RPMI7951 (cell line): ENCODE measurements around the gene NFIA. TPM values are rescaled to one million over a fixed set of nuclear protein-coding genes. Genes with fewer than 3 reads are reported as not detected.

ENCODE experiments used
- DNase-seq: peaks from one replicate; pipeline ENCODE4 v3.0.0-alpha.2; 2012; ENCODE audit warnings: low read depth
- total RNA-seq: library from RNA; depleted of rRNA; stranded (reverse); fragments of >200 nt; shearing (Covaris generic); gene quantifications from 2 replicates; pipeline ENCODE4 v1.2.3, GENCODE V29; 2014

Gene NFIA
- total RNA-seq, 1 experiment from 2014 or later, result 3.0 TPM

DNA sequence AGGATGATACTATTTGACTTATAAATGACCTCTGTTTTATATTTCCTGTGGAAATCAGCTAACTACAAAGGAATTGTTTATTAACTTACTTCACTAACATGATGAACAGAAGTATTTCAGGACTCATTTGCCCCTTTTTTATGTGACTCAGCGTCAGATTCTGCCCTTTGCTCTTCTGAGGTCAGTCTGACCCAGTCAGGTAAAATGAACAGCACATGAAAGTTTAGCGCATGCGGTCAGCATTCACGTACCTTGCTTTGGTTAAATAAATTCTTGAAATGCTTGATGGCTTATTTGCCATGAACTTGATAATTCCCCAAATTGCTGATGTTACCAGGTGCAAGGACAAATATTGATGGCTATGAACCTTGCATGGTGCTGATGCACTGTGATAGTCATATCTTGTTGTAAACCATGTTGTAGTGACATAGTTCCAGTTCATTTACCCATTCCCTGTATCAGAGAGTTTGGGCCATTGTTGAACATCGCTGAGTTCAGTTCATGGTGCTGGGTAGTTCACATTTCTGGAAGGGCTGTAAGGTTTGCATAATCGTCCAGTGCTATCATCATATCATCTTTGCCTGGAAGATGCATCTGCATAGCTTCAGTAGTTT is 133.4 kb downstream of the NFIA start:
- DNase-seq, result no peak

DNA sequence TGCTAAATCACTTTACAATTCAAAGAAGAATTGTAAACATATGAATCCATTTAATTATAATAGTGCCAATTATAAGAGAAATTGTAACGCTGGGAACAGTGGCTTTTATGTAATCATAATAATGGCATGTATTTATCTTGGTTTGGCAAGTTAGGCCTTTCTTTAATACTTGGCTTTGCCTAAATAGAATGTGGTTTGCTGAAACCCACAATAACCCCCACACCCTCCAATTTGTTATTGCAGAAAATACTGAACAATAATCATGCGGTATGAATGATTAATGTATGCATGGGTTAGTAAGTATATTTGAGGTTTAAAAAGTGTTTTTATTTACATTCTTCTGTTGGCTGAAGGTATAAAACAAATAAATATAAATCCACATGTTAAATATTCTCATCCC is 138.2 kb downstream of the NFIA start:
- no peak for DNase-seq

DNA sequence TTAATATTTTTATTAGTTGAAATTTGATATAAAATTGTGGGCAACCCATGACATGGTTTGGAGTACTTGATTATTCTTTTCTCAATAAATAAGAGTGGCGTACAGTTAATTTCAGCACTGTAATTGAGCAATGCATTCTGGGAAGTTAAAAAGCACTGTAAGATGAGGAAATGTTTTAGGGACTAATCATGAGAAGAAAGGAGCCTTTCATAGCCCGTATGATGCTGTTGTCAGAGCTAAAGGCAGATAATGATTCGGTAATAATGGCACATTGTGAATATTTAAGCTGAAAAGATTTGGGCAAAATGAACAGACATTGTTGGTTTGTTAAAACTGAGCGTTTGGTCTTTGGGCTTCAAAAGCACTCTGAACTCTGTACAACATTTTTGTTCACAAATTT is 139.3 kb downstream of the NFIA start:
- peak; percentile 16 for DNase-seq

- no peak for DNase-seq
Observed at GRCh38 chr1:61222240-61222639, 139.9 kb downstream of the NFIA start.

DNA sequence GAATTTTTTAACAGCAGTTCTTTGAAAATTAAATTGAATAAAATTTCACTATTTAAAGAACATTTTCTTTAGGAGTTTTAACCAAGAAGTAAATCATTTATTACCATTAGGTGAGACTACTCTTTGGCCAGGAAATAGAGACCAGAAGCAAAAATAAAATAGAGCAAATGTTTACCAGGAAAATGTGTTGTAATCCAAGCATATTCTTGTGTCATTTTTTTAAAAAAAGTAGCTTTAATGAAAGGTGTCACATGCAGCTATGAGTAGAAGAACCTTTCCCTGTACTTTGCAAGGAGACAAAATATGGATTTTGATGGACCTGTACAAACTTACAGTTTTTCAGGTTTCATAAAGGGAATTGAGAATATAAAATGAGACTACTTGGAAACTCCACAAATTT is 140.8 kb downstream of the NFIA start:
- DNase-seq, result no peak

- no peak for DNase-seq
Observed at GRCh38 chr1:61224609-61225008, 142.2 kb downstream of the NFIA start.

GRCh38 chr1:61225478-61225877 is 143.1 kb downstream of the NFIA start:
- no peak for DNase-seq

DNA sequence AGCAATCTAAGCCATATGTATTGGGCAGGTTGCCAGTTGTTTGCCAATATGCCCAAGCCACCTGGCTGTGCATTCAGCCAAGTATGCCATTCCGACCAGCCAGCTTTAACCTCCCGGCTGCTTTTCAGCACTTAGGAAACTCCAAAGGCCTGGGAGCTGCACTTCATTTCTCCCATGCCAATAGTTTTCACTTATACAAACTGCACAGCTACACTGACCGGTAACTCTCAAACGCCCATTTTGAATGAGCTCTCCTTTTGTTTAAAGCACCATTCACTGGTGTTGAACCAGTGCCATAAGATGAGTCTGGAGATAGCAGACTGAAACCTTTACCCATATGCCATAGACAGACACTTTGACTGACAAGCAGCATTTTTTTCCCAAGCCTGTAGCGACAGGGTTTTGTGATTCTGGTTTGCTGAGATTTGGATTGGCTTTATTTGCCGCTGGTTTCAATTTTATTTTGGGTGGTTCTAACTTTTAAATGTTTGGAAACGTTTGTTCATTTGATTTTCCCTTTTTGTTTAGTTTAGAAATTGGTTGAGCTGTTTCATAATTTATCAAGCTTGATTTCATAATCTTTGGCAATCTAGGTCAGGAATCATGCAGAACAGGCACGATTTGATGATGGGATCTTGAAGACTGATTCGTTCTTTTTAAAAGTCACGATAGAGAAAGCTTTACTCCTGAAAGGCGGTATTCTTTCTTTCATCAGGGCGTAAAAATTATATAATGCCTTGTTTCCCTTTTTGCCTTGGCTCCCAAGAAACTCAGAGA is 144.6 kb downstream of the NFIA start:
- no peak for DNase-seq

DNA sequence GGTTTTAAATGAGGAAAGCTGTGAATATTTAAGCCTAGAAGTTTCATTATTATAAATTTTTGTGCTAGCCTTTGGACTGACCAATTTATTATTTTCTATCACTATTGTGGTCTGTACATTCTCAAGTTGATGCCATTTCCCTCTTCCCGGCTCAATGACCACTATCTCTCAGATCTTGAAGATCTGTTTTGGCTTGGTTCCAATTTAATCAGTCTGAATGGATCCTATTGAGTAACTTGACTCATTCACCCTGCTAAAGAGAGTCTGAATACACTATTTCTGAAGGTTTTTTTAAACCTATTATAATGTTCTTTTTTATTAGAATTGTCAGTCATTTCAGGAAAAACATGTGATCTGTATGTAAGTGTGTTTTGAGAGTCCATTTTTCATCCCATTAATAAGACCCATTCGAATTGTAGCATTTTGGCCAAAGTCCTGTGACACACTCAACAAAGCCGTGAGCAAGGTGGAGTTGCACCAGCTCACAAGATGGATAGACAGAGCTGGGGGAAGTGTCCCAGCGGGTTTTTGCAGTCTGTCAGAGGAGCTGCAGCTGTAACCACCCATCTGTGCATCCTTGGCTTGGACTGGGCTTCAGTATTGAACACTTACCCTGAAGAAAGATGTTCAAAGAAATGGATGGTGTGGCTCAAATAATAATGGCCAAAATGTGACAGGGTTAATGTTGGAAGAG is 145.6 kb downstream of the NFIA start:
- DNase-seq, result no peak

DNA sequence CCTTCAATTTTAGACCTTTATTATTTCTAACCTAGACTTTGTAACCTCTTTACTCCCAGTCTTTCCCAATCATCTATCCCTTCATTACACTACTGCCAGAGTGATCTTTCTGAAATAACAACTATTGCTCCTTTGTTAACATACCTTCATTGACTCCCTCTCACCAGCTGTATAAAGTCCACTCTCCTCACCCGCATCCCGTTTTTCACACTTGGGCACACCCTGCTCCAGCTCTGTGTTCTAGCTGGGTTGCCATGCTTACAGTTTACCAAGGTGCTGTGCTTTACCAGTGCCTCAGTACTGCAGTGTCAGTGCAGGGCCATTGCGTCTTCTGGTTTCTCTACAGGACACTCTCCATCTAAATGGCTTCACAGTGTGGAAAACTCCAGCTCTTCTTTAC is 148.2 kb downstream of the NFIA start:
- no peak for DNase-seq

DNA sequence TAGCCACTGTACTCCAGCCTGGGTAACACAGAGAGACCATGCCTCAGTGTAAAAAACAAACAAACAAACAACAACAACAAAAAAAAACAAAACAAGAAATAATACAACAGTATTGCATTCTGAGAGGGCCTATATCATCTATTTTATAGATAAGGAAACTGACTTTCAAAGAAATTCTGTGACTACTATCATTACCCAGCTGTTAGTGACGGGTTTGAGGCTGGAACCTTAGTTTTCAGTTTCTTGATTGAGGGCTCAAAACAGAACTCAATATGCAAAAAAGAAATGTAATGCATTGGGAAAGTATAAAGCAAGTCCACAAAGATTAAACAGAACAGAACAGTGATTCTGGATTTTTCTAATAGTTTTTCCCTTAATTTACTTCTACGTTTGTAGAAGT is 149.4 kb downstream of the NFIA start:
- DNase-seq, result no peak

DNA sequence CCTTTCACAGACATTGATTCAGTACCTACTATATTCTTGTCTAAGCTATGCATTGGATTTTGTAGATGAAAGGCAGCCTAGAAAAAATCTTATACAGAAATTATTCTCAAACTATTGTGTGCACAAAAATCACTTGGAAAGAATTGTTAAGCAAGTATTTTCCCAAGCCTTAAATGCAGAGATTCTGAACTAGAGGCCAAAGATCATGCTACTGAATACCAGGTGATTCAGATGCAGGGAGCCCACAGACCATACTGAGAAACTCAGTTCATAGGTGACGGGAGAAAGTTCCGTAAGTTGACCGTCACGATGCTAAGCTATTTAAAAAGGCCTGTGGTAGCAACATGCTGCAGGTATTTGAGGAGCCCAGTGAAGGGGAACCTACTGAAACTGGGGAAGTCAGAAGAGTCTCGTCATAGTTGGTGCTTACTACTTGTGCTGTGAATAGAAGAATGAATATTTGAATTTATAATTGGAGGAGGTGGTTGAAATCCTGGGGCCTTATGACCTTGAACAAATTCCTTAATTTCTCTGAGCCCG is 150.8 kb downstream of the NFIA start:
- no peak for DNase-seq

DNA sequence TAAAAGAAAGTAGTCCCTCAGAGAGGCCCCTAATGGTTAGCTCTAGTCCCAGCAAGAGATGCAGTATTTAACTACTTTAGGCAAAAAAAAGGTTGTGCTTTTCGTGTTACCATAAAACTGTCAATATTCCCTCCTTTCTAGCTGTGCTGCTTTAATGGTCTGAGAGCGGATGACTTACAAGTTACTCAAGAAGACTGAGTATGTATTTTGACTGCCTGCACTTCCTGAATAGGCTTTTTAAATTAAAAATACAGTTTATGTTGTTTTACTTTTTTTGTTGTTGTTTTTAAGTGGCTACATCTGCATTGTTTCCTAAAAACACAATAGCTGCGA is 152.2 kb downstream of the NFIA start:
- DNase-seq, result no peak

DNA sequence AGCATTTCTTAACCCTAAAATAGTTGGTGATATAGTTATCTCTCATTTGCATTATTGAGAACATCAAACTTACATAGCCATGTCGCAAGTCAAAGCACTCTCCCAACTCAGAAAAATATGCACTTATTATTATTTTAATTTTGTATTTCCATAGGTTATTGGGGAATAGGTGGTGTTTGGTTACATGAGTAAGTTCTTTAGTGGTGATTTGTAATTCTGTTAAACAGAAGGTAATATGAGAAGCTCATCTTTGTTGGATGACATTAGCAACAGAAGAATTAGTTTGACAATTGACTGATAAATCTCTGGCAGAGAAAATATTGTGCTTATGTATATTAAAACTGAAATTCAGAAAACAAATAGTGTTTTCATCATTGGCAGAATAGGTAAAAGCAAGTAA is 154.8 kb downstream of the NFIA start:
- DNase-seq, result no peak

- DNase-seq, result no peak
Observed at GRCh38 chr1:61237659-61238358, 155.4 kb downstream of the NFIA start.

- DNase-seq, result no peak
Observed at GRCh38 chr1:61238359-61238665, 156.0 kb downstream of the NFIA start.

GRCh38 chr1:61240878-61241277 is 158.5 kb downstream of the NFIA start:
- no peak for DNase-seq

- DNase-seq, result no peak
Observed at GRCh38 chr1:61241411-61241838, 159.1 kb downstream of the NFIA start.

DNA sequence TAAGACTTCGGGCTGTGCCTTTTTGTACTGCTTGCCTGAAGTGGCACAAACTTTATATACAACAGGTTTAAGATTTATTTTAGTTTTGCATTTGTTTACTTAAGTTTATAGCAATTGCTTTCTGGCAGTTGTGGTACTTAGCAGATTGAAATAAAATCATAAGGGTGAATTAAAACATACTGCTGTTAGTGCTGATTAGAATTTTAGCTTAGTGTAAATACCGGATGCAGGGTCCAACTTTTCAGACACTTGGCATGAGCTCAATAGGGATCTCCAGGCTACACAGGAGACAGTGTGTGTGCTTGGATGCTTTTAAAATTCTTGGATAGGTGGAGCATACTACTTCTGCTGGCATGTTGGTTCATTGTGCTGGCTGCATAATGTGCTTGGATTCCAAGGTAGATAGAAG is 159.6 kb downstream of the NFIA start:
- DNase-seq, result no peak

- DNase-seq, result peak; percentile 31
Observed at GRCh38 chr1:61244114-61244513, 161.8 kb downstream of the NFIA start.

DNA sequence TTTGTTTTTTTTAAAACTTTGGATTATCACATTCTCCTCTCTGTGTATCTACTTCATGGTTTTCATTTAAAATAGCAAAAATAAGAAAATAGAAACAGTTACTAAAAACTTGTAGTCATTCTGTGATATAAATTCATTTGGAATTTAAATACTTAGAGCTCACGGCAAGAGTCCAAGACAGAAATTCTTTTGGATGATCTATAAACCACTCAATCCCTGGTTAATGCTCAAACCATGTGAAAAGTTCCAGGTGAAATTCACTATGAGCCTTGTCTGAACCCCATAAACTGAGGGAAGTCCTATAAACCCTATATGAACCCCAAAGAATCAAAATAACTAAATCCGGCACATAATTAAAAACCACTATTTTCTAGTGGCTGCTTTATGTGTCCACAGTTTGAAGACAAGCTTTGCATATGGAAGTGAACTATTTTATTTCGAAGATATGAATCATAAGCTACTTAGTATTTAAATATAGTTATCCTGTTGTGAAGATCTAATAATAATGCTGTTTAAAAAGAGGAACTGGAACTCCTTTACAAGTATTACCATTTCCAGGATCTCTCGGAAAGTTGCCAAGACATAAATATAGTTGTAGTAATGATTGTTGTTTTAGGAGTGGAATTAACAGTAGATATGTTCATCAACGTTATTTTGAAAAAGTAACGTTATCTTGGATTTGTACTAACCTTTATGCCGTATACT is 163.5 kb downstream of the NFIA start:
- no peak for DNase-seq
